Measurements from ENCODE around the gene MYOZ3. TPM values are rescaled to one million over a fixed set of nuclear protein-coding genes. Genes with fewer than 3 reads are reported as not detected.
A peak's percentile ranks its signal among the peaks of the same experiment; 100 is the strongest.

MYOZ3 gene
- total RNA-seq, 1 donor from 2014 or later, result 12.0 TPM

DNA sequence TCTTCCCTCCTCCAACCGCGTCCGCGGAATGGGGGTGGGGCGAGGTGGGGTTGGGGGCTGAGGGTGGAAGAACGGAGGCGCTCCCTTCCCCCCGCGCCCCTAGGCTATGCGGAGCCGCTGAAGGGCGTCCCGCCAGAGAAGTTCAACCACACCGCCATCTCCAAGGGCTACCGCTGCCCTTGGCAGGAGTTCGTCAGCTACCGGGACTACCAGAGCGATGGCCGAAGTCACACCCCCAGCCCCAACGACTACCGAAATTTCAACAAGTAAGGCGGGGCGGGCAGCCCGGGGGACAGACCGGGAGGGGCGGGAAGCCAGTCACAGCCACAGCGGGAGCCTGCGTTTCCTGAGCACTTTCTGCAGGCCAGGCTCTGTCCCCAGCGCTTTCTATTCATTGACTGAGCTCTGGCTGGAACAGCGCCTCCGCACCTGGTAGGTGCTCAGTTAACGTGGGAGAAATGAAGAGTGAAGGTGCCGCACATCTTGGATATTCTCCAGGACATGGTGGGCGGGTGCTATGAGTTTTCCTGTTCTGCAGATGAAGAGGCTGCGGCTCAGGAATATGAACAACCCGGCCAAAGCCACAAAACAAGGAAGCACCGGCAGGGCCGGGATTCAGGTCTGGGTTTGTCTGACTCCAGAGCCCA lies 11.3 kb downstream of the MYOZ3 start:
- peak overlapping the region; percentile 61 for H3K27ac Mint-ChIP-seq (ENCODE audit: unreplicated experiment)
- no peaks in the 10 kb centered on the region for H3K9me3 Mint-ChIP-seq (ENCODE audit: unreplicated experiment)
- peaks cover 23% of the 10 kb centered on the region for H3K4me1 Mint-ChIP-seq (ENCODE audit: unreplicated experiment)
- H3K36me3 Mint-ChIP-seq (ENCODE audit: low read depth, unreplicated experiment), result peaks cover 11% of the 10 kb centered on the region
- H3K4me3 Mint-ChIP-seq (ENCODE audit: unreplicated experiment), result peak overlapping the region; percentile 91
- DNase-seq (ENCODE audit: low spot score), result peak; percentile 64
- peaks cover 14% of the 10 kb centered on the region for H3K27me3 Mint-ChIP-seq (ENCODE audit: unreplicated experiment)
- TF ChIP-seq, protein P1, sequence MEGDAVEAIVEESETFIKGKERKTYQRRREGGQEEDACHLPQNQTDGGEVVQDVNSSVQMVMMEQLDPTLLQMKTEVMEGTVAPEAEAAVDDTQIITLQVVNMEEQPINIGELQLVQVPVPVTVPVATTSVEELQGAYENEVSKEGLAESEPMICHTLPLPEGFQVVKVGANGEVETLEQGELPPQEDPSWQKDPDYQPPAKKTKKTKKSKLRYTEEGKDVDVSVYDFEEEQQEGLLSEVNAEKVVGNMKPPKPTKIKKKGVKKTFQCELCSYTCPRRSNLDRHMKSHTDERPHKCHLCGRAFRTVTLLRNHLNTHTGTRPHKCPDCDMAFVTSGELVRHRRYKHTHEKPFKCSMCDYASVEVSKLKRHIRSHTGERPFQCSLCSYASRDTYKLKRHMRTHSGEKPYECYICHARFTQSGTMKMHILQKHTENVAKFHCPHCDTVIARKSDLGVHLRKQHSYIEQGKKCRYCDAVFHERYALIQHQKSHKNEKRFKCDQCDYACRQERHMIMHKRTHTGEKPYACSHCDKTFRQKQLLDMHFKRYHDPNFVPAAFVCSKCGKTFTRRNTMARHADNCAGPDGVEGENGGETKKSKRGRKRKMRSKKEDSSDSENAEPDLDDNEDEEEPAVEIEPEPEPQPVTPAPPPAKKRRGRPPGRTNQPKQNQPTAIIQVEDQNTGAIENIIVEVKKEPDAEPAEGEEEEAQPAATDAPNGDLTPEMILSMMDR (IDR thresholded peaks at IDR 0.05; ENCODE audit: unreplicated experiment), result no peak

DNA sequence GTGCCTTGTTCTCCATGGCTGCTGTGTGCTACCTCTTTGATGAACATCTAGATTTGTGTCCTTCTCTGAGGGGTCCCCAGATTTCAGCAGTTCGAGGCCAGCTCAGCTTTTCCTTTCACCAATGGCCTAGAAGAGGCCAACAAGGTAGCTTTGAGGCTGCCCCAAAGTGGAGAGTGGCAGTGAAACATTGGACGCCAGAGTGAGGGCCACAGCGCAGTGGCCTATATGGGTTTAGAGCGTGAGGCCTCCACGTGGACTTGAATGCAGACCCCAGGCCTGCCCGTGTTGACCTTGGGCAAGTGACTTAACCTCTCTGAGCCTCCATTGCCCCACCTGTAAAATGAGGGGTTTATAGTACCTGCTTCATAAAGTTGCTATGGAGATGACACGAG lies 11.8 kb downstream of the MYOZ3 start:
- H3K4me3 Mint-ChIP-seq (ENCODE audit: unreplicated experiment), result peak overlapping the region; percentile 91
- H3K9me3 Mint-ChIP-seq (ENCODE audit: unreplicated experiment), result no peaks in the 10 kb centered on the region
- H3K27ac Mint-ChIP-seq (ENCODE audit: unreplicated experiment), result no peak overlapping the region
- peaks cover 13% of the 10 kb centered on the region for H3K36me3 Mint-ChIP-seq (ENCODE audit: low read depth, unreplicated experiment)
- peaks cover 23% of the 10 kb centered on the region for H3K4me1 Mint-ChIP-seq (ENCODE audit: unreplicated experiment)
- H3K27me3 Mint-ChIP-seq (ENCODE audit: unreplicated experiment), result peaks cover 14% of the 10 kb centered on the region
- TF ChIP-seq, protein P1 (IDR thresholded peaks at IDR 0.05; ENCODE audit: unreplicated experiment), result no peak
- DNase-seq (ENCODE audit: low spot score), result no peak

DNA sequence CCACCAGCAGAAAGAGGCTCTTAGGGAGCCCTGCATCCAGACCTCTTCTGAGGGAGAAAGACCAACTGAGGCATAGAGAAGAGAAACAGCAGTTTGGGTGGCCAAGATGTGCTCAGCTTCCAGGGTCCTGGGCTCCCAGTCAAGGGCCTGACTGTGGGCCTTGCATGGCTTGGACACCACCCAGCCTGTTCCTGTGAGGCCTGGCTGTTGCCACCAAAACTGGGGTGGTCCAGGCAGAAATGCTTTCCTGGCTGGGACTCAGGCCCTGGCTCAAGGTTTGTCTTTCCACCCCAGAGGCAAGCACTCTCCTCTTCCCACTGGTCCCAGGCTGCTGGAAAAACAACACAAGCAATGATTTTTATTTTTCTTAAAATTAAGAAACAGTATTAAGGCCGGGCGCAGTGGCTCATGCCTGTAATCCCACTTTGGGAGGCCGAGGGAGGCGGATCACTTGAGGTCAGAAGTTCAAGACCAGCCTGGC lies 13.3 kb downstream of the MYOZ3 start:
- Mint-ChIP-seq H3K4me3 (ENCODE audit: unreplicated experiment) (no peak overlapping the region), H3K36me3 (ENCODE audit: low read depth, unreplicated experiment) (peaks cover 13% of the 10 kb centered on the region), H3K9me3 (ENCODE audit: unreplicated experiment) (no peaks in the 10 kb centered on the region), H3K4me1 (ENCODE audit: unreplicated experiment) (peaks cover 23% of the 10 kb centered on the region), H3K27me3 (ENCODE audit: unreplicated experiment) (peaks cover 14% of the 10 kb centered on the region), H3K27ac (ENCODE audit: unreplicated experiment) (no peak overlapping the region)
- DNase-seq (ENCODE audit: low spot score), result no peak
- TF ChIP-seq, protein P1 (IDR thresholded peaks at IDR 0.05; ENCODE audit: unreplicated experiment), result no peak

DNA sequence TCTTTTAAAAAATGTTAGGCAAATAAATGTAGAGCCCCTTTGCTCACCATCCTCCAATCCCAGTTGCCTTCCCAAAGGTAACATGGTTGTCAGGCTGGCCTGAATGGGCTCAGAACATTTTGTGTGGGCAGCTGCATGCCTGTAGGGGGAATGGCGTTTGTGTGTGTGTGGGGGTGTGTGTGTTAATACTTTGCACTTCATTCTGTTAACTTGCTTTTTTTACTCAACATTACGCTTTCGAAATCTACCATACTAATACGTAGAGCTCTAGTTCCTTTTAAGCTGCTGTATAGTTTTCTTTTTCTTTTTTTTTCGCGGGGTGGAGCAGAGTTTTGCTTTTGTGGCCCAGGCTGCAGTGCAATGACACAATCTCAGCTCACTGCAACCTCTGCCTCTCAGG lies 14.0 kb downstream of the MYOZ3 start:
- no peak for DNase-seq (ENCODE audit: low spot score)
- no peak overlapping the region for H3K4me3 Mint-ChIP-seq (ENCODE audit: unreplicated experiment)
- H3K9me3 Mint-ChIP-seq (ENCODE audit: unreplicated experiment), result no peaks in the 10 kb centered on the region
- H3K36me3 Mint-ChIP-seq (ENCODE audit: low read depth, unreplicated experiment), result peaks cover 13% of the 10 kb centered on the region
- no peak overlapping the region for H3K27ac Mint-ChIP-seq (ENCODE audit: unreplicated experiment)
- TF ChIP-seq, protein P1 (IDR thresholded peaks at IDR 0.05; ENCODE audit: unreplicated experiment), result no peak
- H3K27me3 Mint-ChIP-seq (ENCODE audit: unreplicated experiment), result peaks cover 14% of the 10 kb centered on the region
- peaks cover 23% of the 10 kb centered on the region for H3K4me1 Mint-ChIP-seq (ENCODE audit: unreplicated experiment)

DNA sequence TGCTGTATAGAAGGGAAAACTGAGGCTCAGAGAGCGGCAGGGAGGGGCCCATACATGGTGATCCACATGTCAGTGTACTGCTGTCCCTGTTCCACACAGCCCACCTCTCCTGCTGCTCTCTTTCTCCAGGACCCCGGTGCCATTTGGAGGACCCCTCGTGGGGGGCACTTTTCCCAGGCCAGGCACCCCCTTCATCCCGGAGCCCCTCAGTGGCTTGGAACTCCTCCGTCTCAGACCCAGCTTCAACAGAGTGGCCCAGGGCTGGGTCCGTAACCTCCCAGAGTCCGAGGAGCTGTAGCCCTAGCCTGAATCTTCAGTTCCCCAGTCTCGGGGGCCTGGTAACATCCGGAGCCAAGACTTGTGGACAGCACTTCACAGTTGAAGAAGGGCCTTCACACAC lies 15.5 kb downstream of the MYOZ3 start:
- H3K4me1 Mint-ChIP-seq (ENCODE audit: unreplicated experiment), result peaks cover 14% of the 10 kb centered on the region
- H3K4me3 Mint-ChIP-seq (ENCODE audit: unreplicated experiment), result no peak overlapping the region

More for the DNA sequence above, 15.5 kb downstream of the MYOZ3 start:
- Mint-ChIP-seq H3K9me3 (ENCODE audit: unreplicated experiment) (no peaks in the 10 kb centered on the region), H3K27me3 (ENCODE audit: unreplicated experiment) (peaks cover 3% of the 10 kb centered on the region), H3K27ac (ENCODE audit: unreplicated experiment) (no peak overlapping the region), H3K36me3 (ENCODE audit: low read depth, unreplicated experiment) (peaks cover 8% of the 10 kb centered on the region)
- TF ChIP-seq, protein P1 (IDR thresholded peaks at IDR 0.05; ENCODE audit: unreplicated experiment), result no peak
- no peak for DNase-seq (ENCODE audit: low spot score)
